MM.1S (cell line): ENCODE data around the gene TTC6.

Experiments
- CTCF ChIP-seq: fragments of 300-600 bp; sonication (generic); IDR thresholded peaks from 2 replicates; pipeline ENCODE4 v1.5.1; 2016; ENCODE audit warnings: antibody characterized with exemption, low read length, mixed read lengths
- EZH2 ChIP-seq: fragments of 300-600 bp; sonication (generic); optimal IDR thresholded peaks from 2 replicates; pipeline ENCODE3; 2017; ENCODE audit warnings: low read depth, mild to moderate bottlenecking, antibody characterized with exemption, low read length, mixed read lengths
- EZH2phosphoT487 ChIP-seq: fragments of 300-600 bp; sonication (generic); IDR thresholded peaks from 2 replicates; pipeline ENCODE4 v1.6.1; 2018; ENCODE audit warnings: antibody characterized with exemption, low read length

DNA sequence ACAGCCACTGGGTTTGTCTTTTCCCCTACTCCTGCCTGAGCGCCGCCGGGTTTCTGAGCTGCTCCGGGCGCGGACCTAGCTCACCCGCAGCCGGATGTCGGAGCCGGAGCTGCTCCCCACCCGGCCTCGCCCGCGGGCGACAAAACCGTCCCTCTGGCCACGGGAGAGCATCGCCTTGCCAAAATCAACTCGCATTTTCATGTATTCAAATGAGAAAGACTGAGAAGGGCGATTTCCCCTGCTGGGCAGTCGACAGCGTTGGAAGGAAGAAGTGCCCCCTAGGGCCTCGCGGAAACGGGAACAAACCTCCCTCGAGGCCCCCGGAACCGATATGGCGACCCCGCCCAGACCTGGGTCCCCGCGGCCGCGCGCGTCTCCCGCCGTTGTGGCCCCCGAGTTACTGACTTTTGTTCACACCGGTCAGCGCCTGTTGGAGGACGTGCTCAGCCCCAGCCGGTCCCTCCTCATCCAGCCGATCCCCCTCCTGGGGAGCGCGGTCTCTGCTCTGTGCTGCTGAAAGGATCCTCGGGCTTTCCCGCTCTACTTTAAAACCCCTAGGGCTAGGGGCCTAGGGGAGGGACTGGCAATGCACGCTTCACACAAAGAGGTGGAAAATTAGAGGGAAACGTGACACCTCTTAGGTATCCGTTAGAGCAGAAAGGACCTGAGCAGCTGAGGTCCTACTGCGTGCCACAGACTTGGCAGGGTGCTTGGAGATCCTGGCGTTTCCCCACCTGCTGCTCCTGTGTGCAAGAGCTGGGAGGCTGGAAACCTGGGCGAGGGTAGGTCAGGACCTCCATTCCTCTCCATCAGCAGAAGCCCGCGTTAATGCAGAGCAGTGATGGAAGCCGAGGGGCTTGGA is 4.3 kb downstream of the TTC6 start:
- TF ChIP-seq CTCF, result no peak
- no peak for TF ChIP-seq EZH2
- TF ChIP-seq EZH2phosphoT487, result no peak
